Left forelimb (tissue), 1 donor: ENCODE data around the gene SYT13.
A peak's percentile ranks its signal among the peaks of the same experiment; 100 is the strongest.
"Not testable (repeated sequence)": the region's sequence is repeated elsewhere in the genome, so short reads cannot be mapped to it uniquely, and the experiment has no call there.

Experiments
- DNase-seq: peaks from one replicate; pipeline ENCODE4 v3.0.0-alpha.2; 2018; ENCODE audit warnings: low spot score

The SYT13 gene

GRCh38 chr11:45272701-45273100, 13.4 kb downstream of the SYT13 start:
- no peak for DNase-seq

- no peak for DNase-seq
Measured at GRCh38 chr11:45270946-45271716, 15.0 kb downstream of the SYT13 start.

GRCh38 chr11:45269678-45270077, 16.5 kb downstream of the SYT13 start:
- no peak for DNase-seq

DNA sequence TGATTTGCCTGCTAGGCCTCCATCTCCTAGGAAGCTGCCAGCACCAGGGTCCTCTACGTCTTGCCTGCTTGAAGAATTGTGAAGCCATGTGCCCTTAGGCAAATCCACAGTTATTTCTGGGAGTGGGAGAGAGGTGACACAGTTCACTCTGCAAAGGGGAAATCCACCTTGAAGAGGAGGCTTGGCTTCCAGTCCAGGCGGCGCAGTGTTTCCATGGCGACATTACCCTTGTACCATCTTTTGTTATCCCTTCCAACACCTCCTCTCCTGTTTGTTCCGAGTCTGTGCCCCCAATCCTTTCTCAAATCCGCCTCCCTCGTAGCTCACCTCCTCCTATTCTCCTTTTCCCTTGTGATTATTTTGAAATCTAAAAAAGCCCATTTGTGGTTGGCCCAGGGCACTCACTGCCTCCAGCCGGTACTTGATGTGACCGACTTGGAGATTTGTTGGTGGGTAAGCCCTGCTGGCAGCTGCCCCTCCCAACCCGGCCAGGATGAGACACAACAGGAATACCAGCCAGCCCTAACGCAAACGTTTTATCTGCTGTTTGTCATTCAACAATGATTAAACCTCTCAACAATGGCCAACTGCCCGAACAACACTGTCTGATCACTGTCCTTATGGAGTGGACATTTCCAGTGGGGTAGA, 18.4 kb downstream of the SYT13 start:
- no peak for DNase-seq

- DNase-seq = no peak
Measured at GRCh38 chr11:45267052-45267451, 19.1 kb downstream of the SYT13 start.

DNA sequence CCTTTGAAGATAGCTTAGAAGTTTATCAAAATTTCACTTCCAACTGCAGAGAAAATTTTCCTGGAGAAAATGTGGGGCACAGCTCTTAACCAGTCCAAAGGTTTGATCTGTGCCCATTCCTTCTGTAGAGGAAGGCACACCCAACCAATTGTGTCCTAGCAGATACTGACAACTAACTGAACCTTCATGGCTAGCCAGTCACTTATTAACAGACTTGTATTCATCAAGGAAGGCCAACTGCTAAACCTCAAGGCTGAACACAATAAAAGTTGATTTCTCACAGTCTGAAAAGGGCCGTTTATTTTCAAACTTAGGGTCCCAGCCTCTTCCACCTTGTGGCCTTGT, 19.5 kb downstream of the SYT13 start:
- DNase-seq = no peak

DNA sequence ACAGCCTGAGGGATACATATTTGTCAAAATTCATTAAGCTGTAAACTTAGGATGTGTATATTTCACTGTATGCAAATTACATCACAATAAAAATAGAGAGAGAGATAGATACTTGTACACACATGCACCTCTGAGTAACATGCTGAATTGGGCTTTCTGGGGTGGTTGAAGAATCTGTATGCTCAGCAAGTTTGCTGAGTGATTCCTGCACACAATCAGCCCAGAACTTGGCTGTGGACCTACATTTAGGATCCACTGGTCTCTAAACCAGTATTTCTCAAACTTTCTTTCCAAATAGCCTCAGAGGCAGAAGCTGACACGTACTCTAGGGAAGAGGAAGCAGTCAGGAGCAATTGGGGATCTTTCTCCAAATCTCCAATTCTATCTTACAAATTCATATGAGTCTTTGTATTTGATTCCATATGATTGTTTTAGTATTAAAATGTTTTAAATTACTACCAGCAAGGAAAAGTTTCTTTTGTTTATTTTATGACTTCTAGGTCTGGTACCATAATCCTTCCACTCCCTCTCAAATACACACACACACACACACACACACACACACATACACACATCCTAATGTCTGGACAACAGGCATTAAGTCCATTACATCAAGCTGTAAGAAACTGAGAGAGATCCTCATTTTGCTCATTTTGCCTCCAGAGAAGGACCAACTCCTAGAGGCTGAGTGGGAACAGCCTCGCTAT, 20.0 kb downstream of the SYT13 start:
- DNase-seq = no peak

GRCh38 chr11:45264839-45265515, 21.2 kb downstream of the SYT13 start:
- DNase-seq = no peak

DNA sequence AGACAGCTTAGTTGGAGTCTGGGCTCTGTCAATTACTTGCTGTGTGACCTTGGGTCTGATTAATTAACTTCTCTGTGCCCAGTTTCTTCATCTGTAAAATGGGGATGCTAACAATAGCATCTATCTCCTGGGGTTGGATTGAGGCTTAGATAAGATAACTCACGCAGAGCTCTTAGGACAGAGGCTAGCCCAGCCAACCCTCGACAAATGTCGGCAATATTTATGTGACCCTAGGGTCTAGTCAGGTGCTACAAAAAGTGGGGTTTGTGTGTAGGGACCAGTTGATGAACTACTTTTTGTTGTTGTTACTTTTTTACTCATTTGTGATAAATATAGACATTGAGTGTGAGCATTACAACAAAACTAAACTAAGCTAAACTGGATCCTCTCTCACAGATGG, 22.4 kb downstream of the SYT13 start:
- no peak for DNase-seq

DNA sequence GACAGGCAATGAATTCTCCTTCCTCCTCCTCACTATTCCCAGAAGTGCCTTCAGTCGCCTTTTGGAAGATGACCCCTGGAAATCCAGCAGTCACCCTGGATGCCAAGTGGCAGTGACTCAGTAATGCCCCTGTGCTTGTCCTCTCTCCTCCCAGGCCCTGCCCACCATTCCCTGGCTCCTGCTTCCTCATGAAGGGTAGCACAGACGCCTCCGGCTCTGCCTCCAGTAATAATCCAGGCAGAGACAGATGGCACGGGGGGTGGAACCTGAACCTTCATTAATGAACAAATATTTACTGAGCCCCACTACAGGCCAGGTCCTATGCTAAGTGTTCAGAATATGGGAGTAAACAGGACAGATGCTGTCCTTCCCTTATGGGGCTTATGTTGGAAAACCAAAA, 23.2 kb downstream of the SYT13 start:
- no peak for DNase-seq

GRCh38 chr11:45260071-45260470, 26.1 kb downstream of the SYT13 start:
- DNase-seq = no peak

DNA sequence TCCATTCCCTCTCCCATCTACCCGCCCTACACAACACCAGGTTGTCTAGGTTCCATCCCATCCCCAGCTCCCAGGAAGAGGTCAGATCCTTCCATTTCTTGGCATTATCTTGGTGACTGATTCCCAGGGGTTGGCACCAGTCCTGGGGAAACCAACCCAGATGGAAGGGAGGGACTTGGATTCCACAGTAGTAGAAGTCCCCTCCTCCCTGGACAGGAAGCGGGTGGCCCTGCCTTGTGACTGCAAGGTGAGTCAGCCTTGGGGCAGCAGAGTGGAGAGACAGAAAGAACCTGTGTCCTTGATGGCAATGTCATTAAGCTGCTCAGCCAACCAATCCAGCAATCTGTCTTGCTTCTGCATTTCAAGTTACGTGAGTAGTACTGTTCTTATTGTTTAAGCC, 26.5 kb downstream of the SYT13 start:
- DNase-seq = no peak

DNA sequence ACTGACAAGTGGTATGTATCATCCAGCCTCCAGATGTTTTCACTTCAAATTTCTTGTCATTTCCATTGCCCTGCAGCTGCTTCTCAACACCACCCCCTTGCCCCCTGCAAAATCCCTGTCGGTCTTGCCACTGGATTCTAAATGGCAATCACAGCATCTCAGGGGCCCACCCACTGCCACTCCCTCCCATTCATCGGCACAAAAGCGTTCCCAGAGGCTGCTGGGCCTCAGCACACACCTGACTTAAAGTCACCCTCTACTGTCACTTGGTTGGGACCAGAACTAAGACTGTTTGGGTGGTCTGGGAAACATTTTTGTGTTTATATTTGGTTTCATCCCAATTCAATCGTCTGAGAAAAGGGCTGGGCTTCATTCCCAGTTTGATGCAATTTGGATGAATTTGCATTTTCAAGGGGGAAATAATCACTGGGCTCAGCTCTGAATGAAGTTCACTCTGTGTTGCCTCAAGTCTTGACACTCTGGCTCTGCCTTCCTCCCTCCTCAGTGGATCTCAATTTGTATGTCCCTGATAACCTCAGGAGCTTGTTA, 27.1 kb downstream of the SYT13 start:
- DNase-seq = no peak

- DNase-seq = no peak
Measured at GRCh38 chr11:45254070-45254469, 32.1 kb downstream of the SYT13 start.

- DNase-seq = no peak
Measured at GRCh38 chr11:45253640-45254039, 32.5 kb downstream of the SYT13 start.

- no peak for DNase-seq
Measured at GRCh38 chr11:45252877-45253276, 33.3 kb downstream of the SYT13 start.

DNA sequence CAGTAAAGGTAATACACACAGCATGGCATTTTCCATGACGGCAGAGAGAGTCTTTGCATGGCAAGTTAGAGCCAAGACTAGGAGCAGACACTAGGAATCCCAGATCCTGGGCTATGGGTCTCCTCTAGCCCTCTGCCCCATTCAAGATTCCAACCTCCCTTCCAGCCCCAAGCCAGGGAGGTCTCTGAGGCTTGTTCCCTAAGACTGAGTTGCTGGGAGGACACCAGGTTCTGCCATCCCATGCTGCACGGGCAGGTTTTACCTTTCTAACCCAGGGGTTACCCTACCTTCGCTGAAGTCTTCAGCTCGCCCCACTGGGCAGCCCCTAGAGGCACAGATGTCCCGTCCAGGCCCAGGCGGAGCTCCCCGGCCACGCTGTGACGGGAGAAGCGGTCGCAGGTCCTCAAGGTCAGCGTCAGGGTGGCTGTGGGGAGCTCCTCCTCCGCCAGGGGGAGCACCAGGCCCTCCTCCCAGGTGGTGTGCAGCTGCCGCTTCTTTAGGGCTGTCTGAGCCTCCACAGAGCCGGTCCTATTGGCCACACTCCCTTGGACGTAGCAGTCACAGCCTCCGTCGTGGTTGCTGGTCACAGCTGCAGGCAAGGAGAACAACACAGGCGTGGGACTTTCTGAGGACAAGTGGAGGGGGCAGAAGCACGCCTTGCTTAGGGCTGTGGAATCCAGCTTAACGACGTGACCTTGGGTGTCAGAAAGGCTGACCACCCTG, 33.8 kb downstream of the SYT13 start:
- peak; percentile 60 for DNase-seq

GRCh38 chr11:45250035-45250718, 36.0 kb downstream of the SYT13 start:
- DNase-seq = no peak

DNA sequence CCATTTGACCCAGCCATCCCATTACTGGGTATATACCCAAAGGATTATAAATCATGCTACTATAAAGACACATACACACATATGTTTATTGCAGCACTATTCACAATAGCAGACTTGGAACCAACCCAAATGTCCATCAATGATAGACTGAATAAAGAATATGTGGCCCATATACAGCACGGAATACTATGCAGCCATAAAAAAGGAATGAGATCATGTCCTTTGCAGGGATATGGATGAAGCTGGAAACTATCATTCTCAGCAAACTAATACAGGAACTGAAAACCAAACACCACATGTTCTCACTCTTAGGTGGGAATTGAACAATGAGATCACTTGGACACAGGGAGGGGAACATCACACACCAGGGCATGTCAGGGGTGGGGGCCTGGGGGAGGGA, 36.8 kb downstream of the SYT13 start:
- DNase-seq = not testable (repeated sequence)

DNA sequence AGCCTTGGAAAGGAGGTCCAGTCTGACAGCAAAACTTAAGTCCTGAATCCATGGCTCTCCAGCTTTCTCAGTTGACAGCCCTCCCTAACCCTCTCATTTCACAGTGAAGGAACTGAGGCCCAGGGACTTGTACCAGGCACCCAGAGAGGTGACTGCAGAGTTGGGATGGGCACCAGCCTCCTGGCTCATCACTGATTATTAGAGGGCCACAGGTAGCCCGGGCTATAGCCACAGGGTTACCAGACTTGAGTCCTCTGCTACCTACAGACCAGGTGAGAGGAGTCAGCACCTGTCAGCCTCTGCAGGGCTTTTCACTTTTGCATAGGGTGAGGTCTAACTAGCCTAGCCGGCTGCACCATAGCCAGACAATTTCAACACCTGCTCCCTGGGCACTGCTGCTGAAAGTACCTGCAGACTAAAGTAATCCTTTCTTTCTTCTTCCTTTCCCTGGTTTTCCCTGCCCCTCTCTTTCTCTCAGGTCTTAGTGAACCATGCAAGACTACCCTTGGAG, 37.6 kb downstream of the SYT13 start:
- DNase-seq = no peak

- no peak for DNase-seq
Measured at GRCh38 chr11:45247433-45247832, 38.7 kb downstream of the SYT13 start.
